Left ventricle myocardium inferior (tissue), 1 donor: ENCODE measurements around the gene ATIC. TPM values are rescaled to one million over a fixed set of nuclear protein-coding genes. Genes with fewer than 3 reads are reported as not detected.

Experiments
- DNase-seq: peaks from one replicate; pipeline ENCODE4 v3.0.0-alpha.2; 2020
- H3K27ac ChIP-seq: fragments of 200-600 bp; replicated peaks from 2 replicates; pipeline ENCODE4 v1.8.0; 2021
- H3K27me3 ChIP-seq: fragments of 200-600 bp; 2 replicates; pipeline ENCODE4 v1.8.0; 2021; ENCODE audit warnings: low read depth
- H3K36me3 ChIP-seq: fragments of 200-600 bp; 2 replicates; pipeline ENCODE4 v1.8.0; 2021
- H3K4me1 ChIP-seq: fragments of 200-600 bp; 2 replicates; pipeline ENCODE4 v1.8.0; 2021
- H3K4me3 ChIP-seq: fragments of 200-600 bp; 2 replicates; pipeline ENCODE4 v1.8.0; 2021; ENCODE audit warnings: mild to moderate bottlenecking, moderate library complexity
- H3K9me3 ChIP-seq: fragments of 200-600 bp; replicated peaks from 2 replicates; pipeline ENCODE4 v1.8.0; 2021
- CTCF ChIP-seq: fragments of 200-600 bp; IDR thresholded peaks from 2 replicates; pipeline ENCODE4 v1.8.0; 2021; ENCODE audit warnings: antibody characterized with exemption, mild to moderate bottlenecking, borderline replicate concordance
- intact Hi-C: fragments of 100-400 bp; cut with micrococcal nuclease; formaldehyde crosslinking; loops from one replicate; pipeline ENCODE4 v1.11.0; 2022
- total RNA-seq: library from RNA; stranded (reverse); fragmentation: NEBNext Ultra II Directional; extraction: Animal tissue kit (Norgen Biotek cat#: 25700); gene quantifications from one replicate; pipeline ENCODE4 v1.2.1, GENCODE V29; 2021
- donor health status: DM: no; HTN: yes; CAD: no; lungs with severe emphysema.

Gene ATIC
- total RNA-seq, 1 donor from 2014 or later, result 47.1 TPM

DNA sequence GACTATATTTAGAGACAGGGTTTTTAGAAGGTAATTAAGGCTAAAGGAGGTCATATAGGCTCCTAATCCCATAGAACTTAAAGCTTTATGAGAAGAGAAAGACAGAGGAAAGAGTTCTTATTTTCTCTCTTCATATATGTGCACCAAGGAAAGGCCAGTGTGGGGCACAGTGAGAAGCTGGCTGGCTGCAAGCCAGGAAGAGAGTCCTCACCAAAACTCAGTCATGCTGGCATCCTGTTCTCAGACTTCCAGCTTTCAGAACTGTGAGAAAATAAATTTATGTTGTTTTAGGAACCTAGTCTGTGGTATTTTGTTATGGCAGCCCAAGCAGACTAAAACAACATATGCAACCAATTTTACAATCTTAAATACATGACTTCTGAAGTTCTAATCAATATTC, 31.5 kb upstream of the ATIC start:
- H3K27ac ChIP-seq, result no peak overlapping the region
- DNase-seq, result no peak
- no peaks in the 10 kb centered on the region for H3K9me3 ChIP-seq
- no peaks in the 10 kb centered on the region for H3K27me3 ChIP-seq
- no peak for TF ChIP-seq CTCF
- H3K4me3 ChIP-seq, result no peak overlapping the region
- intact Hi-C loops, result no loop called here
- H3K36me3 ChIP-seq, result no peaks in the 10 kb centered on the region
- no peaks in the 10 kb centered on the region for H3K4me1 ChIP-seq

- TF ChIP-seq CTCF, result no peak
- Histone ChIP-seq H3K9me3 (no peaks in the 10 kb centered on the region), H3K4me3 (no peak overlapping the region), H3K27me3 (no peaks in the 10 kb centered on the region), H3K4me1 (no peaks in the 10 kb centered on the region), H3K27ac (no peak overlapping the region), H3K36me3 (no peaks in the 10 kb centered on the region)
- DNase-seq, result no peak
- intact Hi-C loops, result no loop called here
Observed at GRCh38 chr2:215283221-215283620, 28.6 kb upstream of the ATIC start.

DNA sequence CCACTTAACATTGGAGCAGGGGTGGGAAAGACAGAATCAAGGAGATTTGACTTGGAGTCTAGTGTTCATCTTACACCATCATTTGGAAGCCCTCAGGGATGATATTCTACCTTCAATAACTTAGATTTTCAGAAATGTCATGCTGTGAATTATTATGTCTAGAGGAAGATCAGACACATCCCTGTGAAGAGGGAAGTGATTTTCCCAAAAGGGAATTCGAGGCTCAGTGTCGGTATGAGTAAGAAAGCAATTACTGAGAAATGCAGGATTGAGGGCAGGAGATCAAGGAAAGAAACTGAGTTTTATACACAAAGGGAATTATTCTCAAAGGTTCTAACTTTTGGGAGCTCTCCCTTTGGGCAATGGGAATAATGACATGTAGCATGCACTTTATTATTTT, 25.6 kb upstream of the ATIC start:
- intact Hi-C loops, result no loop called here
- H3K27me3 ChIP-seq, result no peaks in the 10 kb centered on the region

DNA sequence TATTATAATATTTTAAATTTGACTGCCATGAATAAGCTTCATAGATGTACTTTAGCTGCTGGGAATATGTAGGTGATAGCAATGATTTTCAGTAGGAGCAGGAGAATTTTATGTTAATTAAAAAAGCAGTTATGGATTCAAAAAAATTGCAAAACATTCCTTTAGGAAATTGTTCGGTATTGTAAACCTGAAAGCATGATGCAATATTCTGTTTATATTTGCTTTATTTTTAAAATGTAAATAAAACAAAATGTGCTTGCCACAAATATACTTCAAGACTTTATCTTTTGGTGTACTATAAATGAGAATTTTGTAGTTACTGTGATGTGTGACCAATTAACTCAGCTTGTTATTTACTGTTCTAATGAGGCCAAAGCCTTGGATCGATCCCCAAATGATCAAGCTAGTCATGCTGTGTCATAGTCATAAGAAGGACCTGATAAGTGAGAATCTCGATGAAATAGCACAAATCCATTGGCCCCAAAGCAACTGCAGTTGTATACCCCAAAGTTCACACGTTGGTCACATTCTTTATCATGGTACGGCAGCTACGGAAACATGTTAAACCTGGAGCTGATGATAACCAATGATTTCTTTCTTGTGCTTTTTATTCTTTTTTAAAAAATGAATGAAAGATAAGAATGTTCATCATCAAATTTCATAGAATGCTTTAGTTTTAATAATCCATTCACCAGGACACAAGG, 23.6 kb upstream of the ATIC start:
- Histone ChIP-seq H3K36me3 (no peaks in the 10 kb centered on the region), H3K4me3 (no peak overlapping the region), H3K27me3 (no peaks in the 10 kb centered on the region), H3K27ac (no peak overlapping the region), H3K4me1 (no peaks in the 10 kb centered on the region), H3K9me3 (no peaks in the 10 kb centered on the region)
- no peak for DNase-seq
- intact Hi-C loops, result no loop called here
- TF ChIP-seq CTCF, result no peak

More for the DNA sequence above, 25.6 kb upstream of the ATIC start:
- TF ChIP-seq CTCF, result no peak
- Histone ChIP-seq H3K4me1 (no peaks in the 10 kb centered on the region), H3K36me3 (no peaks in the 10 kb centered on the region), H3K27ac (no peak overlapping the region), H3K4me3 (no peak overlapping the region), H3K9me3 (no peaks in the 10 kb centered on the region)
- DNase-seq, result no peak

GRCh38 chr2:215290980-215291599, 20.8 kb upstream of the ATIC start:
- H3K9me3 ChIP-seq, result no peaks in the 10 kb centered on the region
- no peaks in the 10 kb centered on the region for H3K27me3 ChIP-seq
- no peaks in the 10 kb centered on the region for H3K4me1 ChIP-seq
- DNase-seq, result no peak
- no peaks in the 10 kb centered on the region for H3K36me3 ChIP-seq
- intact Hi-C loops, result no loop called here
- no peak for TF ChIP-seq CTCF
- H3K4me3 ChIP-seq, result no peak overlapping the region
- no peak overlapping the region for H3K27ac ChIP-seq
